Breast epithelium (tissue), 3 donors: ENCODE measurements around the gene TRPM3.

Experiments
- POLR2A ChIP-seq: fragments of 450-650 bp; IDR thresholded peaks from one replicate; pipeline ENCODE4 v1.6.1; 2016; ENCODE audit warnings: antibody characterized with exemption, mild to moderate bottlenecking, moderate library complexity
- TF ChIP-seq, protein P1 (sequence below), 3 donors: fragments of 450-650 bp; IDR thresholded peaks; one replicate each; pipeline ENCODE4 v1.5.1; 2016 to 2017; ENCODE audit warnings: antibody characterized with exemption in 3 of 3, mild to moderate bottlenecking in 3 of 3, moderate library complexity in 3 of 3

DNA sequence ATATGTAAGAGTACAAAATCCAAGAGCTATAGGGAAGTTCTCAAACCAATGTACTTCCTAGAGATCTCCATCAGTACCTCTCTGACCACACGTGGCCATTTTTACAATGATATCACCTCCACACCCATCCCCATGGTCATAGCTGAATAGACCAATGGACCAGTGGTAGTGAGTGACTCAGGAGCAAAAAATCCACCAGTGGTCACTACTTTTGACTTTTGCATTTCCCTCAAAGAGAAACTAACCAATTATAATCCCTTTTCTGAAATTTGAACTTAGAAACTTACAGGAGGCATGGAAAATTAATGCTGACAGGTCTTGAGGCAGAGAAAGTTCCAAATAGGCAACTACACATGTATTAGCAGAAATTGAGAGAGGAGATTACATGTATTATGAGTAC is 238.4 kb downstream of the TRPM3 start:
- TF ChIP-seq, protein P1, sequence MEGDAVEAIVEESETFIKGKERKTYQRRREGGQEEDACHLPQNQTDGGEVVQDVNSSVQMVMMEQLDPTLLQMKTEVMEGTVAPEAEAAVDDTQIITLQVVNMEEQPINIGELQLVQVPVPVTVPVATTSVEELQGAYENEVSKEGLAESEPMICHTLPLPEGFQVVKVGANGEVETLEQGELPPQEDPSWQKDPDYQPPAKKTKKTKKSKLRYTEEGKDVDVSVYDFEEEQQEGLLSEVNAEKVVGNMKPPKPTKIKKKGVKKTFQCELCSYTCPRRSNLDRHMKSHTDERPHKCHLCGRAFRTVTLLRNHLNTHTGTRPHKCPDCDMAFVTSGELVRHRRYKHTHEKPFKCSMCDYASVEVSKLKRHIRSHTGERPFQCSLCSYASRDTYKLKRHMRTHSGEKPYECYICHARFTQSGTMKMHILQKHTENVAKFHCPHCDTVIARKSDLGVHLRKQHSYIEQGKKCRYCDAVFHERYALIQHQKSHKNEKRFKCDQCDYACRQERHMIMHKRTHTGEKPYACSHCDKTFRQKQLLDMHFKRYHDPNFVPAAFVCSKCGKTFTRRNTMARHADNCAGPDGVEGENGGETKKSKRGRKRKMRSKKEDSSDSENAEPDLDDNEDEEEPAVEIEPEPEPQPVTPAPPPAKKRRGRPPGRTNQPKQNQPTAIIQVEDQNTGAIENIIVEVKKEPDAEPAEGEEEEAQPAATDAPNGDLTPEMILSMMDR (IDR thresholded peaks at IDR 0.05): no peak
- no peak for TF ChIP-seq POLR2A
